Activated effector memory CD4-positive, alpha-beta T cell treated with anti-CD3 and anti-CD28 coated beads, Interleukin-2, amount 50 U/mL, for 16 hours (primary cell): Measurements from ENCODE around the gene CAPN13.
A peak's percentile ranks its signal among the peaks of the same experiment; 100 is the strongest.

ENCODE experiments used
- DNase-seq: peaks from one replicate; pipeline ENCODE4 v3.0.0-alpha.2; 2020

Gene CAPN13

GRCh38 chr2:30721668-30722647 lies 85.3 kb downstream of the CAPN13 start:
- peak; percentile 53 for DNase-seq

GRCh38 chr2:30721241-30721640 lies 86.0 kb downstream of the CAPN13 start:
- peak; percentile 41 for DNase-seq

GRCh38 chr2:30717081-30717650 lies 90.1 kb downstream of the CAPN13 start:
- peak; percentile 56 for DNase-seq

DNA sequence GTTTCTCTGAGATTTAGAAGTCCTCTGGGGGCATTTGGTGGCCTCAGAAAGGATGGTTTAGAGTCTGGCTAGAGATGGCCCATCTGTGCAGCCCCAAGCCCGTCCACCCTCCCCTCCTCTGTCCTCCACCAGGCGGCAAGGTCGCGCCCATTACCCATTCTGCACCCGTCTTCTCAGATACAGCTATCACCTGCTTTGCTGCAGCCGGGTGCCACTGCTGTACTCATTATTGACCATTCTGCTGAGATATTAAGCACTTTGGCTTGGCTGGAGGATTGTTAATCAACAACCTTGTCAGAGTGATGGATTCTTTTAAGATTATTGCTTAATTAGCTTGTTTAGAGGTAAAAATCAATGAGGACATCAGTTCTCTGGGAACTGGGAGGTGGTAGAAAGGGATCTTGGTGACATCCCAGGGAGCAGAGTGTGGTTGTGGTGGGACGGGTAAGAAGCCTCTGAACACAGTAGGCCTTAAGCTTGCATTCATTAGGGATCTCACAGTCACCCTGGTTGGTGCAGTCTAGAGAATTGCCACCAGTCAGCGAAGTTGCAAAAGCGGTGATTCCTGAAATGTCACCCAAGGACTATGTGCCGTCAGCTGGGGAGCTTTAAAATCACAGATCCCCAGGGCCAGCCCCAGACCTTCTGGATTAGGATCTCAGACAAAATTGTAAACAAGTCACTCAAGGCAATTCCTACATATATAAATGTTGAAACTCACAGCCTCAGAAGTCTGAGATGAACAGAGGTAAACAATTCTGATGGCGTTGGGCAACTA lies 90.9 kb downstream of the CAPN13 start:
- peak; percentile 53 for DNase-seq

DNA sequence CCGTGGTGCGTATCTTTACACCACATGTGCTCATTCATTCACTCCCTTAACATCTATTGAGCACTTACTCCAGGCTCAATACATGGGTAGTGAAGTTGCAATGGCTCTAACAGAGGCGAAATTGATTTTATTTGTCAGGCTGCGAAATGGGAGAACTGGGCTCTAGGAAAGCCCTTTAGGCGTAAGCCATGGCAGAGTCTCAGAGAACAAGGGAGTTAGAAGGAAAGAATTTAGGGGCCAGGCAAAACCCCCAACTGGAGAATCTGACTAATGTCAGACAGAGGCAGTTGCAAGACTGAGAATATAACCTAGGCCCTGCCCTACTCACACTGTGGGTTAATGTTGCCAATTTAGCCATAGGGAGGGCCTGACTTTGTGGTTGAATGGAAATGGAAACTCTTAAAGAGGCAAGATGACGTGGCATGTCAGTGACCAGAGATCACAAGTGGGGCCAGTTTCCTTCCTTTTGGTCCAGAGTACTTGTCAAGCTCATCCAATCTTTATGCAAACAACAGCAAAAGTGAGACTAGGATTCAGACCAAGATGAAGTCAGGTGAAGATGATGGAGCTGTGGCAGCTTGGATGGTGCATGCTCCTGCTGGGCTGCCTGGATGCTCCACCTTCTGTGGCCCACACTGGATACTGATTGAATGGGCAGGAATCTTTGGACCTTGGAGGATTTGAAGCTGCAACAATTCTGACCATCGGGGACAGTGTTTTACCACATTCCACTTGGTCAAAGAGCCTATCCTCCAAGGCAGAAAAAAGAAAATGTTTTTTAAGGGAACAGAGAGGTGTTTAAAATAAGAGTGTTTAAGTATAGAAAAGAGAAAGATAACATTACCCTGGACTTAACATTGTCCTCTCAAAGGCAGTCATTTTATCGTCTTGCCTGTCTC lies 92.2 kb downstream of the CAPN13 start:
- DNase-seq: peak; percentile 41

- peak; percentile 61 for DNase-seq
Measured at GRCh38 chr2:30713698-30714097, 93.5 kb downstream of the CAPN13 start.

DNA sequence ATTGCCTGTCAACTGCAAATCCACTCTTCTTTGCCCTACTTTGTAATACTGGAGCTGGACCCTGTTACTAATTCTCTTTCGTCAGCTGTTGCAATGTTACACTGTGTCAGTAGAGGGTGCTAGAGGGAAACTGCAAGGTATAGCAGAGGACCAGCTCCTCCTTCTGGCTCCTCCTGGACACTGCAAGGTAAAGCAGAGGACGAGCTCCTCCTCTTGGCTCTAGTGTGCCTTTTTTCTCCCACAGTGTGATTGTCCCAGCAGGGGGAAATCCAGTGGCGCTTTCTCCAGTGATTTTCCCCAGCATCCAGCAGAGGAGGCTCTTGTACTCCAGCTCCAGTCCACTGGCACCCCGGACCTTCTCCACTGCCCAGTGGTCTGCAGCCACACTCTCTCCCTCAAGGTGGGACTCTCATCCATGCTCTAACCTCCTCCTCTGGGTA lies 95.6 kb downstream of the CAPN13 start:
- peak; percentile 92 for DNase-seq

DNA sequence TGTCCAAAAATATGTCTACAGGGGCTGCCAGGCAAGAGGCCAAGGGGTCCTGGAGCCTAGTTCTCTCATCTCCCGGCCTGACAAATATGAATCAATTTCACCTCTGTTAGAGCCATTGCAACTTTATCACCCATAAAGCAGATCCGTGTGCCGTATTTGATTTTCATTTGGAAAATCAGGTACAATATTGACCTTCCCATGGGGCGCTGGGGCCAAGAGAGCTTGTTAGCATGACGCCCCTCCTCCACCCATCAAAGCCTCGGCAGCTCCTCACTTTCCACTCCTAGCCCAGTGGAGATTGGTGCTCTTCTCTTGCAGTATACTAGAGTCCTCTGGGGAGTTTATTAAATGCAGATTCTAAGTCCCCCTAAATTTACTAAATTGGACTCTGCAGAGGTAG lies 96.8 kb downstream of the CAPN13 start:
- peak; percentile 27 for DNase-seq

DNA sequence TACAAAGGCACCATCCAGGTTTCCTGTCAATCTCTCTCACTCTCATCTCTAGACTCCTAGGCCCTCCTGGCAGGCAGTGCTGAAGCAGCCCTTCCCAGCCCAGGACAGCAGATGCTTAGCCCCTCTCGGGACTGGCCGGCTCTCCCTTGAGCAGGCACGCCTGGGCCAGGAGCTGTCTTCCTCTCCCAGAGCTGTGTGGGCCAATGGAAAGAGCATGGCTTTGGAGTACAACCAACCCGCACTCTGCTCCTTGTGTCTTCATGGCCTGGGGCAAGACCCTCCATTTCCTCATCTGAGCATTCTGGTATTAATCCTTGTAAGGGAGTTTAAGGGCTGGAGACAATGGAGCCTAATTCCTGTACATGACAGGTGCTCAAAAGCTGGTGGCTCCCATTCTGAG lies 97.2 kb downstream of the CAPN13 start:
- DNase-seq: peak; percentile 53

GRCh38 chr2:30709516-30709915 lies 97.7 kb downstream of the CAPN13 start:
- peak; percentile 41 for DNase-seq

GRCh38 chr2:30708491-30709290 lies 98.6 kb downstream of the CAPN13 start:
- peak; percentile 45 for DNase-seq

- DNase-seq: no peak
Measured at GRCh38 chr2:30707304-30707903, 99.8 kb downstream of the CAPN13 start.

GRCh38 chr2:30706534-30707303 lies 100.5 kb downstream of the CAPN13 start:
- peak; percentile 89 for DNase-seq

DNA sequence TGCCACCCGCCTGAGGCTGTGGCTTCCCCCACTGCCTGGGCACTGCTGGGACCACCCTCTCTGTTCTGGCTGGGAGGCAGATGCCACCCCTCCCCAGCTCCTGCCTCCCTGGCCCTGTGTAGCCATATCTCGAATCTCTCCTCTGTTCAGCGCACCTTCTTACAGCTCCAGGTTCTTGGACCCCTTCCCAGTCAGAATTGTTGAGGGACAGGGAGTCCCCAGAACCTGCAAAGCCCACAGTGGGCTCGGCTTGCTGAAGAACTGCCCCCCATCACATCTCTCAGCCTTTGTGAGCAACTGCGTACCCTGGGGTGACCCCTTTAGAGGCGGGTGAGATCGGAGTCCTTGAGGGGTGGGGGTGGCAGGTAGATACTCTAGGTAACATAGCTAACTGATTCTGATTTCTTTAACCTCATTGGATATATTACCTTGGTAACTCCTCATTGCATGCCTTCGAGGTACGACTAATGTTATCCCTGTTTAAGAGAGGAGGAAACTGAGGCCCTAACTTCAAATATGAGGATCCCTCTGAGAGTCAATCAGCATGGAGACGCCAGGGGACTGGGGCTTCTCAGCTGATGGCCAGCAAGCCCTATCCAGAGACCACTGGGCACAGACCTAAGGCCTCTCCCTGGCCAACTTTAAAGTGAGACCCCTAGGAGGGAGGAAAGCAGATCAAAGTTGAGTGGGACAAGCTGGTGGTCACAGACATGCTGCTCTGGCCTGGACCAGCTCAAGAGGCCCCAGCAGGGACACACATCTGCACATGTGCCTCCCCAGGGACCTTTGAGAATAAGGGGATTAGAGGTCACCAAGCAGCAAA lies 101.3 kb downstream of the CAPN13 start:
- no peak for DNase-seq

- no peak for DNase-seq
Measured at GRCh38 chr2:30705056-30705455, 102.2 kb downstream of the CAPN13 start.

GRCh38 chr2:30704309-30705020 lies 102.8 kb downstream of the CAPN13 start:
- DNase-seq: no peak

DNA sequence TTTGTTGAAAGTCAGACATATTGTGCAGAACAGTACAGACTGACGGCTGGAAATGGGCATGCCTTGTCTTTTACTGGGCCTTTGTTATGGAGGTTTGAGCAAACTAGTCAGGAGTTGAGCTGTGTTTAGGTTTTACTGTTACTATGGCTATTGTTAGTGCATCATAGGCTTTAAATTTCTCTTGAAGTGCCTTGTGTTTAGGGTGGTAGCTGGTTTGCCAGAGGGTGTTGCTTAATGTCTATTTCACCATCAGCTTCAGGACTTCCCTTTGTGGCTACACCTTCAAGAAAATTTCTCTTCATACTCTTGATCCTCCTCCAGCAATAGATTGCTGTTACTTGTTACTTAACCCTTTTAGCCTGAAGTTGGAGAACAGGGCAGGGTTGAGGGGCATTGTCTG lies 104.6 kb downstream of the CAPN13 start:
- DNase-seq: no peak

DNA sequence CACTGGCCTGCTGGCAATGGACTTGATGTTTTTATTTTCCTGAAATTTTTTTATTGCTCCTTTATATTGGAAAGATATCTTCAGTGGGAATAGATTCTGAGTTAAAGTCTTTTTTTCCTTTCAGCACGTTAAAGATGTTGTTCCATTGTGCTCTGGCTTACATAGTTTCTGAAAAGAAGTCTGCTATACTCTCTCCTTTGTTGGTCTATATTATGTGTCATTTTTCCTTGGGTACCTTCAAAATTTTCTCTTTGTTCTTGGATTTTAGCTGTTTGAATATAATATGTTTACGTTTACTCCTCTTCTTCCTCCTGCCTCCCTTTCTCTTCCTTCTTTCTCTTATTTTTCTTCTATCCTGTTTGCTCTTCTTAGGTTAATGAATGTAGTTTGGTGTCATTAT lies 105.5 kb downstream of the CAPN13 start:
- DNase-seq: no peak
